A673 (cell line): ENCODE data around the gene FIP1L1. TPM values are rescaled to one million over a fixed set of nuclear protein-coding genes. Genes with fewer than 3 reads are reported as not detected.

Source experiments
- BruUV-seq: library from RNA; stranded (reverse); fragments of 400-500 nt; replicated peaks from 2 replicates; lab custom pipeline; 2021; lab: Mats Ljungman, UMichigan
- CTCF ChIA-PET: fragments of 300-600 bp; sonication (Branson Sonifier 250); formaldehyde crosslinking; loops from one replicate; lab custom pipeline; 2022; ENCODE audit warnings: antibody characterized with exemption; lab: Charles Lee
- POLR2A ChIA-PET: fragments of 300-600 bp; sonication (Branson Sonifier 250); formaldehyde crosslinking; loops from one replicate; lab custom pipeline; 2022; ENCODE audit warnings: antibody characterized with exemption; ENCODE audit not compliant: low non-redundant PET; lab: Charles Lee
- DNase-seq: peaks from one replicate; pipeline ENCODE4 v3.0.0-alpha.2; 2015; ENCODE audit warnings: low spot score
- H3K27ac ChIP-seq: fragments of 200-600 bp; sonication (generic); 2 replicates; pipeline ENCODE4 v1.5.1; 2016; ENCODE audit warnings: mixed run types, low read depth, mild to moderate bottlenecking, mixed read lengths, antibody characterized with exemption, low read length; ENCODE audit not compliant: poor library complexity, severe bottlenecking
- H3K27me3 ChIP-seq: fragments of 200-600 bp; sonication (generic); replicated peaks from 2 replicates; pipeline ENCODE4 v1.6.1; 2017; ENCODE audit warnings: mixed run types, low read depth, mild to moderate bottlenecking, mixed read lengths, antibody characterized with exemption, low read length; ENCODE audit not compliant: insufficient read depth, poor library complexity
- H3K36me3 ChIP-seq: fragments of 200-600 bp; sonication (generic); 2 replicates; pipeline ENCODE4 v1.6.1; 2016; ENCODE audit warnings: mixed run types, mild to moderate bottlenecking, mixed read lengths, antibody characterized with exemption, low read length; ENCODE audit not compliant: insufficient read depth, poor library complexity, severe bottlenecking
- H3K4me1 ChIP-seq: fragments of 200-600 bp; sonication (generic); 2 replicates; pipeline ENCODE4 v1.6.1; 2017; ENCODE audit warnings: mixed run types, mild to moderate bottlenecking, mixed read lengths, antibody characterized with exemption, low read length; ENCODE audit not compliant: insufficient read depth, poor library complexity, severe bottlenecking
- H3K4me3 ChIP-seq: fragments of 200-600 bp; sonication (generic); 2 replicates; pipeline ENCODE4 v1.5.1; 2016; ENCODE audit warnings: low read depth, mixed run types, mild to moderate bottlenecking, mixed read lengths, low read length; ENCODE audit not compliant: poor library complexity, severe bottlenecking
- H3K9me3 ChIP-seq: fragments of 200-600 bp; sonication (generic); 2 replicates; pipeline ENCODE4 v1.6.1; 2016; ENCODE audit warnings: mixed run types, low read depth, mild to moderate bottlenecking, mixed read lengths, antibody characterized with exemption, low read length; ENCODE audit not compliant: poor library complexity, severe bottlenecking
- EZH2 ChIP-seq: fragments of 200-600 bp; sonication (generic); IDR thresholded peaks from 2 replicates; pipeline ENCODE4 v1.6.1; 2017; ENCODE audit warnings: borderline replicate concordance, low read depth, mild to moderate bottlenecking, mixed read lengths, antibody characterized with exemption, low read length; ENCODE audit not compliant: poor library complexity, severe bottlenecking
- intact Hi-C: fragments of 100-400 bp; cut with micrococcal nuclease; formaldehyde crosslinking; loops from one replicate; pipeline ENCODE4 v1.10.0; 2022; ENCODE audit not compliant: unreplicated experiment
- total RNA-seq: library from RNA; stranded (reverse); gene quantifications from 2 replicates; pipeline ENCODE4 v1.2.3, GENCODE V29; 2021
- TF ChIP-seq, protein P1 (sequence below): fragments of 300-800, 200-600 bp; sonication (generic); conservative IDR thresholded peaks from 2 replicates; pipeline ENCODE4 v1.5.1; 2017; ENCODE audit warnings: low read depth, mild to moderate bottlenecking, antibody characterized with exemption, low read length, moderate library complexity, mixed read lengths

FIP1L1 gene
- total RNA-seq, 1 experiment from 2014 or later, result 30.9 TPM

- no peak overlapping the region for H3K27ac ChIP-seq
- DNase-seq, result peak; percentile 10
- TF ChIP-seq, protein P1, sequence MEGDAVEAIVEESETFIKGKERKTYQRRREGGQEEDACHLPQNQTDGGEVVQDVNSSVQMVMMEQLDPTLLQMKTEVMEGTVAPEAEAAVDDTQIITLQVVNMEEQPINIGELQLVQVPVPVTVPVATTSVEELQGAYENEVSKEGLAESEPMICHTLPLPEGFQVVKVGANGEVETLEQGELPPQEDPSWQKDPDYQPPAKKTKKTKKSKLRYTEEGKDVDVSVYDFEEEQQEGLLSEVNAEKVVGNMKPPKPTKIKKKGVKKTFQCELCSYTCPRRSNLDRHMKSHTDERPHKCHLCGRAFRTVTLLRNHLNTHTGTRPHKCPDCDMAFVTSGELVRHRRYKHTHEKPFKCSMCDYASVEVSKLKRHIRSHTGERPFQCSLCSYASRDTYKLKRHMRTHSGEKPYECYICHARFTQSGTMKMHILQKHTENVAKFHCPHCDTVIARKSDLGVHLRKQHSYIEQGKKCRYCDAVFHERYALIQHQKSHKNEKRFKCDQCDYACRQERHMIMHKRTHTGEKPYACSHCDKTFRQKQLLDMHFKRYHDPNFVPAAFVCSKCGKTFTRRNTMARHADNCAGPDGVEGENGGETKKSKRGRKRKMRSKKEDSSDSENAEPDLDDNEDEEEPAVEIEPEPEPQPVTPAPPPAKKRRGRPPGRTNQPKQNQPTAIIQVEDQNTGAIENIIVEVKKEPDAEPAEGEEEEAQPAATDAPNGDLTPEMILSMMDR, result no peak
- TF ChIP-seq EZH2, result no peak
- ChIA-PET CTCF (no interaction called here), POLR2A (no interaction called here)
- no peaks in the 10 kb centered on the region for H3K9me3 ChIP-seq
- no TSS peak for BruUV-seq
- H3K4me1 ChIP-seq, result no peaks in the 10 kb centered on the region
- no peaks in the 10 kb centered on the region for H3K36me3 ChIP-seq
- no peaks in the 10 kb centered on the region for H3K27me3 ChIP-seq
- intact Hi-C loops, result no loop called here
- no peak overlapping the region for H3K4me3 ChIP-seq
Measured at GRCh38 chr4:53346920-53347852, 30.3 kb upstream of the FIP1L1 start.

GRCh38 chr4:53348046-53348445 is 29.4 kb upstream of the FIP1L1 start:
- Histone ChIP-seq H3K27me3 (no peaks in the 10 kb centered on the region), H3K4me1 (no peaks in the 10 kb centered on the region), H3K27ac (no peak overlapping the region), H3K4me3 (no peak overlapping the region), H3K36me3 (no peaks in the 10 kb centered on the region), H3K9me3 (no peaks in the 10 kb centered on the region)
- CTCF ChIA-PET, result no interaction called here
- no TSS peak for BruUV-seq
- TF ChIP-seq, protein P1, result no peak
- no peak for TF ChIP-seq EZH2
- no peak for DNase-seq
- intact Hi-C loops, result no loop called here
- POLR2A ChIA-PET, result no interaction called here

GRCh38 chr4:53349091-53349491 is 28.4 kb upstream of the FIP1L1 start:
- Histone ChIP-seq H3K4me1 (no peaks in the 10 kb centered on the region), H3K27ac (no peak overlapping the region), H3K4me3 (no peak overlapping the region), H3K36me3 (no peaks in the 10 kb centered on the region), H3K9me3 (no peaks in the 10 kb centered on the region), H3K27me3 (no peaks in the 10 kb centered on the region)
- no TSS peak for BruUV-seq
- CTCF ChIA-PET, result no interaction called here
- no peak for TF ChIP-seq EZH2
- TF ChIP-seq, protein P1, result no peak
- POLR2A ChIA-PET, result no interaction called here
- no peak for DNase-seq
- intact Hi-C loops, result no loop called here
